Measurements from ENCODE around the gene MCM10. TPM values are rescaled to one million over a fixed set of nuclear protein-coding genes. Genes with fewer than 3 reads are reported as not detected.
"Not testable (repeated sequence)": the region's sequence is repeated elsewhere in the genome, so short reads cannot be mapped to it uniquely, and the experiment has no call there.

Gene MCM10
- total RNA-seq, 1 donor from 2014 or later: 0.98 TPM

DNA sequence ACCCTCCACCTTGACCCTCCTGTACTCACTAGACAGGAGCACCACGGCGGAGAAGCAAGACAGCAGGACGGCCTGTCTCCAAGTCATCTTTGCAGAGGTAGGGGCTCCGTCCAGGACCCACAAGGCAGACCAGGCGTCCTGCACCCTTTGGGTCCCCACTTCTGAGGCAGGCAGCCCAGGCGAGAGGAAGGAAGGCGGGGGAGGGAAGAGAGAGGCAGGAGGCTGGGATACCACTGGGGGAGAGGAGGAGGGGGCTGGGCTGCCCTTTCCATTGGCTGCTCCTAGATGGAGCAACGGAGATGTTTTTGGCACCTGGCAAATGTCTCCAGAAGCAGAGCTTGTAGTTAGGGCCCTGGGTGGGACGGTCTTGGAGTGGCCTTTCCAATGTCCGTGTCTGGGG is 72.8 kb downstream of the MCM10 start, which contains the start of gene UCMA:
Gene UCMA (minus strand): TSS at position 203 of the 400 bp plus-strand sequence. CDS start 116 bp downstream, at position 87.
- TF ChIP-seq POLR2AphosphoS5 (IDR thresholded peaks at IDR 0.05; ENCODE audit: insufficient read depth in 1 of 2, low read depth in 1 of 2): no peak
- Histone ChIP-seq H3K27ac (no peak within 1 kb of the TSS), H3K4me3 (no peak within 1 kb of the TSS), H3K36me3 (no peaks in the 10 kb centered on the region), H3K4me1 (no peaks in the 10 kb centered on the region), H3K27me3 (no peaks in the 10 kb centered on the region), H3K9me3 (no peaks in the 10 kb centered on the region)
- intact Hi-C loops (cut with DNase I): no loop called here
- DNase-seq (ENCODE audit: extremely low spot score in 2 of 2): no peak

DNA sequence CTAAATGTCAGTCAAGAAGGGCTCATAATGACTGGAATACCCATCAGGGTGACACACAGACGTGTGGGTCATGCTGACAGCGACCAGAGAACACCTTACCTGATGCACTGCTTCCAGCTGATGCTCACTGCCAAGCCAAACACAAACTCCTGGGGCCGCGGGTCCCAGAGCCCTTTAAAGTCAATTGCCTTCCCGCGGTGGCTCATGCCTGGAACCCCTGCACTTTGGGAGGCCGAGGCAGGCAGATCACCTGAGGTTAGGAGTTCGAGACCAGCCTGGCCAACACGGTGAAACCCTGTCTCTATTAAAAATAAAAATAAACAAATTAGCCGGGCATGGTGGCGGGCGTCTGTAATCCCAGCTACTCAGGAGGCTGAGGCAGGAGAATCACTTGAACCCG is 73.4 kb downstream of the MCM10 start:
- H3K4me1 ChIP-seq; H3K27me3 ChIP-seq; intact Hi-C loops (cut with DNase I); H3K27ac ChIP-seq; H3K4me3 ChIP-seq; DNase-seq (ENCODE audit: extremely low spot score in 2 of 2); H3K36me3 ChIP-seq; H3K9me3 ChIP-seq: not testable (repeated sequence)

DNA sequence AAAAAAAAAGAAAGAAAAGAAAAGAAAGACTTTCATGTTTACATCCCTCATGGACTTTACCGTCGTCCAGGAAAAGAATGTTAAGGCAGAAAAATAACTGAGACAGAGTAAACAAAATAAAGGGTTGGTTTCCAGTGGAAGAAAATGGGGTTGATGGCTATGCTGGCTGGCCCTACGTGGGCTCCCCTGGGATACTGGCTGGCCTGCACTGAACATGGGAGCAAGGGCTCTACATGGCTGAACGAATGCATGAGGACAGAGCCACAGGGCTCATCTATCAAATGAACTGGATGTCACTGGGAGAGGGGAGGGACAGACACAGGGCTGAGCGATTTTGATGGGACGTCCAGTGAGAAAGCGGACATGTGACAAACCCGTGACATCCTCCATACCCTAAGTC is 75.3 kb downstream of the MCM10 start:
- no peaks in the 10 kb centered on the region for H3K36me3 ChIP-seq
- TF ChIP-seq POLR2AphosphoS5 (IDR thresholded peaks at IDR 0.05; ENCODE audit: insufficient read depth in 1 of 2, low read depth in 1 of 2) (no peak), POLR2A (IDR thresholded peaks at IDR 0.05) (no peak)
- TF ChIP-seq, protein P1, sequence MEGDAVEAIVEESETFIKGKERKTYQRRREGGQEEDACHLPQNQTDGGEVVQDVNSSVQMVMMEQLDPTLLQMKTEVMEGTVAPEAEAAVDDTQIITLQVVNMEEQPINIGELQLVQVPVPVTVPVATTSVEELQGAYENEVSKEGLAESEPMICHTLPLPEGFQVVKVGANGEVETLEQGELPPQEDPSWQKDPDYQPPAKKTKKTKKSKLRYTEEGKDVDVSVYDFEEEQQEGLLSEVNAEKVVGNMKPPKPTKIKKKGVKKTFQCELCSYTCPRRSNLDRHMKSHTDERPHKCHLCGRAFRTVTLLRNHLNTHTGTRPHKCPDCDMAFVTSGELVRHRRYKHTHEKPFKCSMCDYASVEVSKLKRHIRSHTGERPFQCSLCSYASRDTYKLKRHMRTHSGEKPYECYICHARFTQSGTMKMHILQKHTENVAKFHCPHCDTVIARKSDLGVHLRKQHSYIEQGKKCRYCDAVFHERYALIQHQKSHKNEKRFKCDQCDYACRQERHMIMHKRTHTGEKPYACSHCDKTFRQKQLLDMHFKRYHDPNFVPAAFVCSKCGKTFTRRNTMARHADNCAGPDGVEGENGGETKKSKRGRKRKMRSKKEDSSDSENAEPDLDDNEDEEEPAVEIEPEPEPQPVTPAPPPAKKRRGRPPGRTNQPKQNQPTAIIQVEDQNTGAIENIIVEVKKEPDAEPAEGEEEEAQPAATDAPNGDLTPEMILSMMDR (IDR thresholded peaks at IDR 0.05): no peak
- H3K27ac ChIP-seq: no peak overlapping the region
- H3K27me3 ChIP-seq: no peaks in the 10 kb centered on the region
- DNase-seq (ENCODE audit: extremely low spot score in 2 of 2): no peak
- H3K4me3 ChIP-seq: no peak overlapping the region
- no peaks in the 10 kb centered on the region for H3K4me1 ChIP-seq
- intact Hi-C loops (cut with DNase I): no loop called here
- H3K9me3 ChIP-seq: no peaks in the 10 kb centered on the region

DNA sequence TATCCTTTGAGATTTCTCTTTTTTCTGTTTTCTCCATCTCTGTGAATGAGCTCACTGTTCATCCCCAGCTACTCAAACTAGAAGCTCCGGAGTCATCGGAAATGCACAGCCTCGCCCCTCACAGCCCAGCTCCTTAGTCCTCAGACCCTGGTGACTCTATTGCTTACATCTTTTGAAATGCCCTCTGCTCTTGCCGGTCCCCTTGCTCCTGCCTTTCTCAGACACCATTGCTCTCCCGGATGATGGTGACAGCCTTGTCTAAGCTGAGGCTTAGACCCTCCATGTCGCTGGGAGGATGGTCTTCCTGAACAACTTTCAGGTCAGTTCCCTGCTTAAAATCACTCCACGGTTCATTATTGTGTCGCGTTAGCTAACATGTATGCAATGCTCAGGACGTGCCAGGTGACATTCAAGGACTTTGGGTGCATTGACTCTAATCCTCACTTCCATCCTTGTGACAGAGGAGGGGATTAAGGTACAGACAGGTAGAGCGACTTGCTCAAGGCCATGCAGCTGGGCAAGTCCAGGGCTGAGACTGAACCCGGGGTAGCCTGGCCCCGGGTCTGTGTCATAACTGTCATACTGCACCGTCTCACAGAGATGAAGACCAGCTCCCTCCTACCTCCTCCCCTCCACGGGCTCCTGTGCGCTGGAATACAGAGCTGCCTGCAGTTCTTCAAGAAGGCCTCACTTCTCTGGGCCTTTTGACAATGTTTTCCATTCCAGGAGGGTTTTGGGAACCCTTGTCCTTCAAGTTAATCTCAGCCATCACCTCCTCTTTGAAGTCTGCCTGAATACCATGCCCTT is 77.1 kb downstream of the MCM10 start:
- TF ChIP-seq POLR2AphosphoS5 (IDR thresholded peaks at IDR 0.05; ENCODE audit: insufficient read depth in 1 of 2, low read depth in 1 of 2) (no peak), POLR2A (IDR thresholded peaks at IDR 0.05) (no peak)
- TF ChIP-seq, protein P1 (IDR thresholded peaks at IDR 0.05): no peak
- no peaks in the 10 kb centered on the region for H3K27me3 ChIP-seq
- H3K4me3 ChIP-seq: no peak overlapping the region
- intact Hi-C loops (cut with DNase I): no loop called here
- no peak overlapping the region for H3K27ac ChIP-seq
- no peaks in the 10 kb centered on the region for H3K36me3 ChIP-seq
- no peak for DNase-seq (ENCODE audit: extremely low spot score in 2 of 2)
- H3K4me1 ChIP-seq: no peaks in the 10 kb centered on the region
- H3K9me3 ChIP-seq: no peaks in the 10 kb centered on the region

DNA sequence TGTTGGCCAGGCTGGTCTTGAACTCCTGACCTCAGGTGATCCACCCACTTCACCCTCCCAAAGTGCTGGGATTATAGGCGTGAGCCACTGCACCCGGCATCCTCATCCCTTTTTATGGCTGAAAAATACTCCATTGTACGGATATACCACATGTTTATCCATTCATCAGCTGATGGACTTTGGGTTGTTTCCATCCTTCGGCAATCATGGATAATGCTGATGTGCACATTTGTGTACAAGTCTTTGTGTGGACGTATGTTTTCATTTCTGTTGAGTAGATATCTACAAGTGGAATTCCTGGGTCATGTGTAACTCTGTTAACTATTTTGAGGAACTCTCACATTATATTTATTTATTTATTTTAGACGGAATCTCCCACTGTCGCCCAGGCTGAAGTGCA is 78.6 kb downstream of the MCM10 start:
- DNase-seq (ENCODE audit: extremely low spot score in 2 of 2): no peak
- no peaks in the 10 kb centered on the region for H3K27me3 ChIP-seq
- TF ChIP-seq, protein P1 (IDR thresholded peaks at IDR 0.05): no peak
- no peak for TF ChIP-seq POLR2A (IDR thresholded peaks at IDR 0.05)
- no peak for TF ChIP-seq POLR2AphosphoS5 (IDR thresholded peaks at IDR 0.05; ENCODE audit: insufficient read depth in 1 of 2, low read depth in 1 of 2)

DNA sequence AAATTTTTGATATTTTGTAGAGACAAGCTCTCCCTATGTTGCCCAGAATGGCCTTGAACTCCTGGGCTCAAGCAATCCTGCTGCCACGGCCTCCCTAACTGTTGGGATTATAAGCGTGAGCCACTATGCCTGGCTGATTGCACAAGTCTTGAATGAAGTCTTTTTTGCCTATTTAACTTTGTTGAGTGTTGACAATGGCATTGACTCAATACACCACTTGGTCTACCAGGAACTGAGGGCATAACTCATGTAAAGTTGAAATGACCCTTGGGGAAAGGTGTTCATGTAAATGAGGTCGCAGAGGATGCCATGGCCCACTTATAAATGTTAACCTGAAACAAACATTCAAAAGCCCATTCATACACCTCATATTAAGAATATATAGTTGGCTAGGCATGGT is 80.3 kb downstream of the MCM10 start:
- intact Hi-C loops (cut with DNase I): no loop called here
- no peaks in the 10 kb centered on the region for H3K27me3 ChIP-seq
- no peak for DNase-seq (ENCODE audit: extremely low spot score in 2 of 2)
- H3K36me3 ChIP-seq: no peaks in the 10 kb centered on the region
- no peak overlapping the region for H3K27ac ChIP-seq
- H3K9me3 ChIP-seq: no peaks in the 10 kb centered on the region
- H3K4me3 ChIP-seq: no peak overlapping the region
- TF ChIP-seq POLR2AphosphoS5 (IDR thresholded peaks at IDR 0.05; ENCODE audit: insufficient read depth in 1 of 2, low read depth in 1 of 2) (no peak), POLR2A (IDR thresholded peaks at IDR 0.05) (no peak)
- TF ChIP-seq, protein P1 (IDR thresholded peaks at IDR 0.05): no peak
- no peaks in the 10 kb centered on the region for H3K4me1 ChIP-seq

More for the DNA sequence above, 78.6 kb downstream of the MCM10 start:
- H3K36me3 ChIP-seq: no peaks in the 10 kb centered on the region
- no peaks in the 10 kb centered on the region for H3K9me3 ChIP-seq
- H3K4me1 ChIP-seq: no peaks in the 10 kb centered on the region
- no peak overlapping the region for H3K4me3 ChIP-seq
- no peak overlapping the region for H3K27ac ChIP-seq
- intact Hi-C loops (cut with DNase I): no loop called here

DNA sequence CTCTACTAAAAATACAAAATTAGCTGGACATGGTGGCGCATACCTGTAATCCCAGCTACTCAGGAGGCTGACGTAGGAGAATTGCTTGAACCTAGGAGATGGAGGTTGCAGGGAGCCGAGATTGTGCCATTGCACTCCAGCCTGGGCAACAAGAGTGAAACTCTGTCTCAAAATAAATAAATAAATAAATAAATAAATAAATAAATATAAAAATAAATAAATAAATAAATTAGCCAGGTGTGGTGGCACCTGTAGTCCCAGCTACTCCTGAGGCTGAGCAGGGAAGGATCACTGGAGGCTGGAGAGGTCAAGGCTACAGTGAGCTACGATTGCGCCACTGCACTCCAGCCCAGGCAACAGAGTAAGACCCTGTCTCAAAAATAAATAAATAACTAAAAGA is 80.9 kb downstream of the MCM10 start:
- H3K27ac ChIP-seq; H3K36me3 ChIP-seq; H3K9me3 ChIP-seq; DNase-seq (ENCODE audit: extremely low spot score in 2 of 2); H3K4me3 ChIP-seq; H3K27me3 ChIP-seq; H3K4me1 ChIP-seq; intact Hi-C loops (cut with DNase I): not testable (repeated sequence)

All from vagina (tissue), 2 donors.